Activated CD8-positive, alpha-beta memory T cell treated with anti-CD3 and anti-CD28 coated beads for 36 hours (primary cell): ENCODE data around the gene MLXIP. TPM values are rescaled to one million over a fixed set of nuclear protein-coding genes. Genes with fewer than 3 reads are reported as not detected.

Experiments used
- CTCF ChIA-PET: fragments of 350-600 bp; sonication (Branson Sonifier 250); formaldehyde crosslinking; loops from one replicate; lab custom pipeline; 2021; ENCODE audit warnings: antibody characterized with exemption; lab: Charles Lee
- POLR2A ChIA-PET: fragments of 350-600 bp; sonication (Branson Sonifier 250); formaldehyde crosslinking; loops from one replicate; lab custom pipeline; 2021; ENCODE audit warnings: antibody characterized with exemption; lab: Charles Lee
- total RNA-seq, 2 experiments: library from RNA; stranded (reverse); gene quantifications; one replicate each; pipeline ENCODE4 v1.2.3, GENCODE V29; 2021

The MLXIP gene
- total RNA-seq, 2 experiments from 2014 or later = 32.2 to 32.5 TPM

GRCh38 chr12:122184517-122184916 lies 106.0 kb downstream of the MLXIP start:
- ChIA-PET CTCF (no interaction called here), POLR2A (no interaction called here)

- CTCF ChIA-PET = no interaction called here
Observed at GRCh38 chr12:122185079-122185478, 106.5 kb downstream of the MLXIP start.

GRCh38 chr12:122185494-122186082 lies 107.0 kb downstream of the MLXIP start:
- POLR2A ChIA-PET = no interaction called here
- CTCF ChIA-PET = no interaction called here

More at GRCh38 chr12:122185079-122185478, 106.5 kb downstream of the MLXIP start:
- POLR2A ChIA-PET = no interaction called here

GRCh38 chr12:122187466-122187865 lies 108.9 kb downstream of the MLXIP start:
- CTCF ChIA-PET = interaction anchor here (0.6 kb wide), 1 partner anchor 335 kb away, joined by 5 read pairs; no protein-coding TSS in a partner anchor
- POLR2A ChIA-PET = interaction anchor here (1.2 kb wide), 1 partner anchor 21 kb away, joined by 4 read pairs; no protein-coding TSS in a partner anchor

GRCh38 chr12:122189626-122190475 lies 111.3 kb downstream of the MLXIP start:
- POLR2A ChIA-PET = no interaction called here

GRCh38 chr12:122190842-122191668 lies 112.5 kb downstream of the MLXIP start:
- ChIA-PET CTCF (interaction anchor here (0.6 to 2.2 kb wide), 19 partner anchors 11 to 137 kb away, joined by 3 to 18 read pairs (median 4); no protein-coding TSS in a partner anchor), POLR2A (interaction anchor here (1.1 kb wide), 1 partner anchor 14 kb away, joined by 4 read pairs; no protein-coding TSS in a partner anchor)

More at GRCh38 chr12:122189626-122190475, 111.3 kb downstream of the MLXIP start:
- CTCF ChIA-PET = interaction anchor here (0.7 to 2.2 kb wide), 7 partner anchors 23 to 67 kb away, joined by 3 to 18 read pairs (median 6); no protein-coding TSS in a partner anchor

- ChIA-PET CTCF (interaction anchor here (1.3 to 1.4 kb wide), 2 partner anchors 69 to 138 kb away, joined by 4 to 6 read pairs; no protein-coding TSS in a partner anchor), POLR2A (no interaction called here)
Observed at GRCh38 chr12:122192441-122192840, 113.9 kb downstream of the MLXIP start.

GRCh38 chr12:122194804-122195203 lies 116.2 kb downstream of the MLXIP start:
- CTCF ChIA-PET = interaction anchor here (0.8 to 3.6 kb wide), 4 partner anchors 12 to 400 kb away, joined by 3 to 10 read pairs (median 4); partner anchors contain the start of gene LRRC43
- POLR2A ChIA-PET = no interaction called here

- POLR2A ChIA-PET = no interaction called here
- CTCF ChIA-PET = interaction anchor here (1.3 to 3.6 kb wide), 2 partner anchors 13 to 29 kb away, joined by 3 to 10 read pairs; partner anchors contain the start of gene LRRC43
Observed at GRCh38 chr12:122195405-122195804, 116.8 kb downstream of the MLXIP start.

Other genes with a start within 250 kb of the MLXIP start
- gene HPD, start 219.9 kb upstream of the MLXIP start, total RNA-seq = not detected
- gene PSMD9, start 190.0 kb upstream of the MLXIP start, total RNA-seq = 10 to 100 TPM; 70.8 to 73.7 TPM
- gene CFAP251, start 160.2 kb upstream of the MLXIP start, total RNA-seq = under 1 TPM; 0.65 to 0.78 TPM
- gene BCL7A, start 56.9 kb upstream of the MLXIP start, total RNA-seq = 1 to 10 TPM; 3.7 to 4.0 TPM
- 1 to 10 TPM; 2.0 to 3.4 TPM for gene IL31, start 95.5 kb downstream of the MLXIP start, total RNA-seq
- gene LRRC43, start 104.4 kb downstream of the MLXIP start, total RNA-seq = under 1 TPM in 1 of 2 experiments, not detected in 1; 0.11 TPM
- under 1 TPM; 0.46 to 0.63 TPM for gene B3GNT4, start 125.0 kb downstream of the MLXIP start, total RNA-seq
- 10 to 100 TPM; 58.2 to 61.0 TPM for gene DIABLO, start 147.3 kb downstream of the MLXIP start, total RNA-seq
- 10 to 100 TPM; 37.2 to 40.7 TPM for gene VPS33A, start 187.7 kb downstream of the MLXIP start, total RNA-seq